ENCODE results near the gene SRGAP1.
"Not testable (repeated sequence)": the region's sequence is repeated elsewhere in the genome, so short reads cannot be mapped to it uniquely, and the experiment has no call there.

SRGAP1 gene

DNA sequence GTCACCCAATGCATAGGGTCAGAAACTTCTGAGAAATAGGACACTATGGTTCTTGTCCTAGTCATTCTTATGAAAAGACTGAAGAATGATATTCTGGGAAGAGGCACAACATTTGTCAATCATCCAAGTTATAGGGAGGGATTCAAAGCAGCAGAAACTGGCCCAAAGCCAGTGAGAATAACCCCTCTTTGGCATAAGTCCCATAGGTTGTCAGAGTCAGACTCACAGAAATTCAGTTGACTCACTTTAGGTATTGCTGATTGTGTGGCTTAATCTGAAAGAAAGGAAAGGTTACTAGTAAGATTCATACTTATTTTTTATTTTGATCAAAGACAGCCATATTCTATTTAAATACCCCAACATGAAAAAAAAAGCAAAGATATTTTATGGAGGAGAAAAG is 151.0 kb downstream of the SRGAP1 start:
- Histone ChIP-seq H3K27me3 (ENCODE audit: low read depth) (no peaks in the 10 kb centered on the region), H3K4me1 (peaks cover 4% of the 10 kb centered on the region), H3K4me3 (no peak overlapping the region), H3K36me3 (replicated peaks) (no peaks in the 10 kb centered on the region), H3K9me3 (no peaks in the 10 kb centered on the region)
- DNase-seq (ENCODE audit: low spot score in 2 of 2) = no peak
- in situ Hi-C loops (cut with MboI; ENCODE audit: low sequenced_read_pairs) = no loop called here

DNA sequence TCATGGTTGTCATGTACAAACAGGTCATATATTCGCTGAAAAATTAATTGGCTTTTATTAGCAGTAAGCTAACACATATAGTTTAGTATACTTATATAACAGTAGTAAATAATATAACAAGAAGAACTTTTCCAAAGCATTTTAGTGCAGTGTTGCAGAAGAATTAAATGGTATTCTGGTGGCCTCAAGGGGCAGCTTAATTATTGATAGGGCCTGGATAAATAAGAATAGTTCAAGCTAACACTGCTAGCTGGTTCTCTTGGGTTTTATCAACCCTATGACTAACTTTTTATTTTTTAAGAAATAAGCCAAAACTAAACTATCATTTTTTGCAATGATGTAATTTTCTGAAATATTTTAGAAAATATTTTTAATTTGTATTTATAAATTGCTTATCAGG is 152.1 kb downstream of the SRGAP1 start:
- no peaks in the 10 kb centered on the region for H3K9me3 ChIP-seq
- no peak for DNase-seq (ENCODE audit: low spot score in 2 of 2)
- no peak overlapping the region for H3K4me3 ChIP-seq
- H3K36me3 ChIP-seq (replicated peaks) = no peaks in the 10 kb centered on the region
- peaks cover 4% of the 10 kb centered on the region for H3K4me1 ChIP-seq
- in situ Hi-C loops (cut with MboI; ENCODE audit: low sequenced_read_pairs) = no loop called here
- no peaks in the 10 kb centered on the region for H3K27me3 ChIP-seq (ENCODE audit: low read depth)

DNA sequence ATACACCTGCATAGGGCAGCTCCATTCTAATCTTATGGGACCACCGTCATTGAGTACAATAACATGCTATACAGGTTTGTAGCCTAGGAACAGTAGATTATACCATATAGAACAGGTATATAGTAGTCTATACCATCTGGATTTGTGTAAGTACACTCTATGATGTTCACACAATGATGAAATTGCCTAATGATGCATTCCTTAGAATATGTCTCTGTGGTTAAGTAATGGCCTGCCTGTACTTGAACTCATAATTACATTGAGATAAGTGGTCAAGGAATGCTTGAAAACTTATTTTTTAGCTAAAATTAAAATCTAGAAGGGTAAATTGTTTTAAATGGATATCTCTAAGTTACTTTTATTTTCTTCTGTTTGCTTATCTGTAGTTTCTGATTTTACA is 152.7 kb downstream of the SRGAP1 start:
- Histone ChIP-seq H3K9me3 (no peaks in the 10 kb centered on the region), H3K27me3 (ENCODE audit: low read depth) (no peaks in the 10 kb centered on the region), H3K4me3 (no peak overlapping the region), H3K36me3 (replicated peaks) (no peaks in the 10 kb centered on the region), H3K4me1 (peaks cover 4% of the 10 kb centered on the region)
- no peak for DNase-seq (ENCODE audit: low spot score in 2 of 2)
- in situ Hi-C loops (cut with MboI; ENCODE audit: low sequenced_read_pairs) = no loop called here

DNA sequence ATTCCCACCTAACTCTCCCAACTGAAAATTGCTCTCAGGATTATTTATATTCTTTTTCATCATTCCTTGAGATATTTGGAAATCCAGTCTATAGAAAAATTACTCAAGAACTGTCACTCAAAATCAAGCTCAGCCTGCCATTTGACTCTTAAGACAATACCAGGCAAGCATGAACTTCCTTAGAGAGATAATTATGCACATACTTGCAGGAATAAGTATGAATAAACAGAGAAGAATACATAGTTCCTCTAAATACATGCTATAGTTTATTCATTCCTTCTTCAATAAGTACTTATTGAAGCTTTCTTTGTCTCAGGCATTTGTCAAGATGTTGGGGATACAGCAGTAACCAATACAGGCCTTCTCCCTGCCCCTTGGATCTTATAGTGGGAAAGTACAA is 154.1 kb downstream of the SRGAP1 start:
- Histone ChIP-seq H3K36me3 (replicated peaks) (no peaks in the 10 kb centered on the region), H3K9me3 (no peaks in the 10 kb centered on the region), H3K27me3 (ENCODE audit: low read depth) (no peaks in the 10 kb centered on the region), H3K4me3 (no peak overlapping the region), H3K4me1 (no peaks in the 10 kb centered on the region)
- no peak for DNase-seq (ENCODE audit: low spot score in 2 of 2)
- in situ Hi-C loops (cut with MboI; ENCODE audit: low sequenced_read_pairs) = no loop called here

DNA sequence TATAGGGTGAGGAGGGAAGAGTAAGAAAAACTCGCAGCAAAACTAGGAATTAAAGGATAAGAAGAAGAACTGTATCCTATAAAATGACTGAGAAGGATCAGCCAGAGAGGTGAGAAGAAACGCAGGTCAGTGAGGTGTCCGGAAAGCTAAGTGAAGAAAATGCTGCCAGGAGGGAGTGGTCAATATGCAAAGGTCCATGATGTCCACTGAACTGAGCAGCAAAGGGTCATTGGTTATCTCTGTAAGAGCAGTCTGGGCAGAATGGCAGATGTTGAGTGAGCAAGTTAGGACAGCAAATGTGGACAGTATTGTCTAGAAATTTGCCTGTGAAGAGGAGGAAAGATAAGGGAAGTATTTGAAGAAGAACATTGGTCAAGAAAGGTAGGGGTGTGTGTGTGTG is 155.4 kb downstream of the SRGAP1 start:
- Histone ChIP-seq H3K36me3 (replicated peaks) (no peaks in the 10 kb centered on the region), H3K9me3 (no peaks in the 10 kb centered on the region), H3K4me1 (no peaks in the 10 kb centered on the region), H3K4me3 (no peak overlapping the region), H3K27me3 (ENCODE audit: low read depth) (no peaks in the 10 kb centered on the region)
- DNase-seq (ENCODE audit: low spot score in 2 of 2) = no peak
- in situ Hi-C loops (cut with MboI; ENCODE audit: low sequenced_read_pairs) = no loop called here

DNA sequence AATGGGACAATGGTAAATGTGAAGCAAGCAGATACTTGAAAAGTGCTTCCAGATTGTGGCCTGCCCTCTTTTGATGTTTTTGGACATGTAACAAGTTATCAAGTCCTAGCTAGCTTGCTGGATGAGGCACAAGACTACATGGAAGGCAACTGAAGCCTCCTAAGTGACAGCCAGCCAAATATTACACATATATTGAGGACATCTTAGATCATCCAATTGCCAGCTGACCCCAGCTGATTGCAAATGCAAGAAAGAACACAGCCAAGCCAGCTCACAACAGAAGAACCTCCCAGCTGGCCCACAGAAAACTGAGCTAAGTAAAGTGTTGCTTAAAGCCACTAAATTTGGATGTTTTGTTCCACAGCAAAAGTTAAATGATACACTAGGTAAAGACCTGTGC is 156.9 kb downstream of the SRGAP1 start:
- Histone ChIP-seq H3K4me1 (no peaks in the 10 kb centered on the region), H3K4me3 (no peak overlapping the region), H3K9me3 (no peaks in the 10 kb centered on the region), H3K27me3 (ENCODE audit: low read depth) (no peaks in the 10 kb centered on the region), H3K36me3 (replicated peaks) (no peaks in the 10 kb centered on the region)
- in situ Hi-C loops (cut with MboI; ENCODE audit: low sequenced_read_pairs) = no loop called here
- no peak for DNase-seq (ENCODE audit: low spot score in 2 of 2)

DNA sequence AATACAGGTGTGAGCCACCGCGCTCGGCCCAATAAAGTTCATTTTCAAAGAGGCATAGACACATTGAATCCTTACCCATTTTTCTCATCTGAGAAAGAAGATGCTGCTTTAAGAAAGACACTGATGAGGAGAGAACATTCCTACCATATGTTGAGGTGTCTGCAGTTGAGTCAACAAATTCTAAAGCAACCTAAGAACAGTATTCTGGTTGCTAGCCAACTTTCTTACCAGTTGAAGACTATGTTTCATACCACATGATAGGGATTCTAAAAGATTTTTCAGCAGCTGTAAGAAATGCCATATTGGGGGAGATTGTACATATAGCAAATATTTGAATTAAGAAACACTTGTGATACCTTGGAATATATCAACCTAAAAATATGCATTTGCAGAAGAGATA is 160.1 kb downstream of the SRGAP1 start:
- H3K27me3 ChIP-seq (ENCODE audit: low read depth) = no peaks in the 10 kb centered on the region
- 0 out of 2 replicates have a peak, but pooled peaks cover 2% of the 10 kb centered on the region for H3K9me3 ChIP-seq
- H3K4me1 ChIP-seq = peaks cover 19% of the 10 kb centered on the region
- no peak for DNase-seq (ENCODE audit: low spot score in 2 of 2)
- in situ Hi-C loops (cut with MboI; ENCODE audit: low sequenced_read_pairs) = no loop called here
- no peaks in the 10 kb centered on the region for H3K36me3 ChIP-seq (replicated peaks)
- H3K4me3 ChIP-seq = no peak overlapping the region

DNA sequence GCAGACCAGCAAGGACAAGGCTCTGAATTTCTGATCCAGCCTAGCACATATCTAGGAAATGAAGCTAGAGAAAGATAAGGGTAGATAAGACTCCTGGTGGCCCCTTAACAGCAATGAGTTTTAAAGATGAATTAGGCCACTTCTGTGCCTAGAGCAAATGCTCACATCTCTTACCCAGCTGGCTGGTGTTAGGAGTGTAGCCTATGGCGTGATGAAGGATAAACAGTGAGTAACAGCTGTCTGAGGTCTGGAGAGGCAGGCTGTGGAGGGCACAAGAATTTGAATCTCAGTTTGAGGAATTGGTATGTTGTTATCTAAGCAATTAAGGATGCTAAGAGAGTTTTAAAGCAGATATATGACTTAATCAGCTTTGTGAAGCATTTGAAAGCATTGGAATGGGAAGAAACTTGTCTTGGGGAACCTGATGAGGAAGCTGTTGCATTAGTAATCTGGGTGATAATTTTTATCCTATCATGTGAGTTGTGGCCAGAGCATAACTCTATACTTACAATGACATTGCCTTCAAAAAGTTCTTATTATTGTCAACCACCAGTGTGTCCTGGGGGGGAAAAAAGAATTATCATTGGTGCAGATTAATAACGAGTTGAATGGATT is 161.8 kb downstream of the SRGAP1 start:
- Histone ChIP-seq H3K4me1 (peaks cover 19% of the 10 kb centered on the region), H3K27me3 (ENCODE audit: low read depth) (no peaks in the 10 kb centered on the region), H3K9me3 (0 out of 2 replicates have a peak, but pooled peaks cover 2% of the 10 kb centered on the region), H3K36me3 (replicated peaks) (no peaks in the 10 kb centered on the region), H3K4me3 (no peak overlapping the region)
- no peak for DNase-seq (ENCODE audit: low spot score in 2 of 2)
- in situ Hi-C loops (cut with MboI; ENCODE audit: low sequenced_read_pairs) = no loop called here

DNA sequence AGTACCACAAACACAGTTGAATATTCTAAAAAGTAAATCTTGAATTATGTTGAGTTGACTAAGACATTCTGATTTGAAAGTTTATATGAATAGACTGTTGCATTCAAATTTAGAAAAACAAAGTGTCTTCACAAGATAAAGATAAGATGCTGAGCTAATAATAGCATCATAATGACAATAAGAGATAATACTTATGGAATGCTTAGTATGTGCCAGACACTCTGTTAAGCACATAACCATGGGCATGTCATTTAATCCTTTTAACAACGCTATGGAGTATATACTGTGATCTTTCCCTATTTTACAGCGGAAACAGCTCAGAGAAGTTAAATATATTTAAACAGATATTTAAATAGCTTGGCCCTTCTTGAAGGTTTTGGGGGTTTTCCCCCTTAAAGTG is 163.4 kb downstream of the SRGAP1 start:
- Histone ChIP-seq H3K27me3 (ENCODE audit: low read depth) (no peaks in the 10 kb centered on the region), H3K4me1 (peaks cover 19% of the 10 kb centered on the region), H3K36me3 (replicated peaks) (no peaks in the 10 kb centered on the region), H3K9me3 (0 out of 2 replicates have a peak, but pooled peaks cover 2% of the 10 kb centered on the region), H3K4me3 (no peak overlapping the region)
- in situ Hi-C loops (cut with MboI; ENCODE audit: low sequenced_read_pairs) = no loop called here
- DNase-seq (ENCODE audit: low spot score in 2 of 2) = peak in 1 of 2 experiments; percentile 61

DNA sequence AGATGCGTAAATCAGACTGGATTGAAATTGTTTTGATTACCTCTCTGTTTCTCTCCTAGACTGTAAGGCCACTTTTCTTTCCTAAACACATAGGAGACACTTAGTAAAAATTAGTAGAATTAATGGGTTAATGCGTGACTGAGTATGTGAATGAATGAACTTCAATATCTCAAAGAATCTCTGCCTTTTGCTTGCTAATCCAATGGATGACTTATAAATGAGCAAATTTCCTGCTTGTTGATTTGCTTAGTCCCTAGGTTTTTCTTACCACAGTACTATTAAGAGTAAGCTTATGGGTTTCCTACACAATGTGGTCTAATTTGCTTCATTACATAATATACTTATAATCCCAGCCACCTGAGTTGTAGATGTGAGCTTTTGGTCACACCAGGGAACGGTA is 164.1 kb downstream of the SRGAP1 start:
- Histone ChIP-seq H3K4me1 (peaks cover 19% of the 10 kb centered on the region), H3K4me3 (no peak overlapping the region), H3K36me3 (replicated peaks) (no peaks in the 10 kb centered on the region), H3K9me3 (0 out of 2 replicates have a peak, but pooled peaks cover 2% of the 10 kb centered on the region), H3K27me3 (ENCODE audit: low read depth) (no peaks in the 10 kb centered on the region)
- in situ Hi-C loops (cut with MboI; ENCODE audit: low sequenced_read_pairs) = no loop called here
- DNase-seq (ENCODE audit: low spot score in 2 of 2) = peak in 1 of 2 experiments; percentile 22

DNA sequence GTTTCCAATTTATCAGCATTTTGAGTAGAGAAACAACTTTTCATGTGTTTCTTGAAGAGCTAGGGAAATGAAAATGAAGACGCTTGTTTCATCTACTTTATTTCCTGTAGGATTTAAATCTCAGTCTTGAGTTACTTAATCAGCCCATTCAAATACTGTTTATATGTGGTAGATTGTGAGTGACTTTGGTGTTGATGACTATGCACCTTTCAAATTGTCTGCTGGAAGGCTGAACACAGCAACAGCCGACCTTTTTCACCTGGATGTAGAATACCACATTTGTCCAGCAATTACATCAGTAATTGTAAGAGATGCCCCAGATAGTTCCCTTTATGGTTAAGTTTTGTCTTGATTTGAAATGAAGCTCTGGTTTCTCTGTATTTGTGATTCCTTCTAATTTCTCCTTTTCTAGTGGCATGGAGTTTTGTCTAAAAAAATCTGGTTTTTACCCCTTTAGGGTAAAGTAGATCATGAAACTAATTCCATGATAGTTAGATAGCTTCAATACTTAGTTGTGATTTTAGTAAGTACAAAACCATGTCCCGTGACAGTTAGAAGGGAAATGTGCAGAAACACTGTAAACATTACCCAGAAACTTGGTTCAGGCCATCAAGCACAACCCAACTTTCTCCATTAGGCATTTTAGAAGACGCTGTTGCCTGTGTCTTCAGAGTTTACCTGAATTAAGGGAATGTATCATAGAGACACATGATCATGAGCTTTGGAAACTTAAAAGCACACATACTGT is 165.0 kb downstream of the SRGAP1 start:
- DNase-seq (ENCODE audit: low spot score in 2 of 2) = no peak
- Histone ChIP-seq H3K36me3 (replicated peaks) (no peaks in the 10 kb centered on the region), H3K4me1 (peaks cover 19% of the 10 kb centered on the region), H3K9me3 (0 out of 2 replicates have a peak, but pooled peaks cover 2% of the 10 kb centered on the region), H3K4me3 (no peak overlapping the region), H3K27me3 (ENCODE audit: low read depth) (no peaks in the 10 kb centered on the region)
- in situ Hi-C loops (cut with MboI; ENCODE audit: low sequenced_read_pairs) = no loop called here

DNA sequence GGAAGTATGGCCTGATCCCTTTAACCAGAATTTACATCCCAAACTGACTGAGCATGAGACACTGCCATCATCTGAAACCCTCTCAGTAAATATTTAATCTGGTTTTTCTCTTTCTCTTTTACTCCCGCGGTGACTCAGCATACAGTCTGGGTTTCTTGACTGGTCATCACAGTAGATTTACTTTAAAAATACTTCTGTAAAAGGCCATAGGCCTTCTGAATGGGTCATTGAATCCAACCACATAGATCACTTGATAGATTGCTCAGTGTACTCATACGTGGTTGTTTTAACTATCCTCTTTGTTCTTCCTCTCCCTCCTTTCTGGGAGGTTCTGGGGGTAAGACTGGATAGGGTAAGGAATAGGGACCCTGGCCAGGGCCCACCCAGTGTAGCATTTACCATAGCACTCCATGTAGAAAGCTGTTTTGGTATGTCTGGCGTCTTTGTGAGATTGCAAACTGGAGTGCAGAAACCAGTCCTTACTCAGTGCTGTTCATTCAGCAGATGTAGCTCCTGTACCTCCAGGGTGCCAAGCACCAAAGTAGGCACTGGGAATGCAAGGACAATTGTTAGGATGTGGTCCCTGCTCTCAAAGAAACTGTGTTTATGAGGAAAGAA is 165.7 kb downstream of the SRGAP1 start:
- in situ Hi-C loops (cut with MboI; ENCODE audit: low sequenced_read_pairs) = no loop called here
- Histone ChIP-seq H3K9me3 (0 out of 2 replicates have a peak, but pooled peaks cover 2% of the 10 kb centered on the region), H3K4me3 (no peak overlapping the region), H3K27me3 (ENCODE audit: low read depth) (no peaks in the 10 kb centered on the region), H3K4me1 (peaks cover 19% of the 10 kb centered on the region), H3K36me3 (replicated peaks) (no peaks in the 10 kb centered on the region)
- DNase-seq (ENCODE audit: low spot score in 2 of 2) = no peak

DNA sequence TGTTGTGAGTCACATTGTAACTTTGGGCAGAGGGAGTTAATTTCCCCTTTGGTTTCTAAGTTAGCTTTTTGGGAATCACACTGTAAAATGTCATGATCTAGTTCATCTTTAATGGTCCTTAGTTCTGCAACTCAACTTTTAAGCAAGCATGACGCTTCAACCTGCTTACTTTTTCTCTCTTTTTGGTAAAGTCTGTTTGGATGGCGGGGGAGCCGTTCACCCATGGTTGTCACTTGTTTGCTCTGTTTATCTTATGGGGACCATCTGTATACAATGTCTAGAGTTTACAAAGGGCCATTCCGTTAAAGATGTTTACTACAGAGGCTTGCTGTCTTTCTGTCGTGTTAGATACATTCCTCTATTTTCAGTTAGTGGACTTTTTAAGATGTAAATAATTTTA is 172.0 kb downstream of the SRGAP1 start:
- Histone ChIP-seq H3K9me3 (no peaks in the 10 kb centered on the region), H3K36me3 (replicated peaks) (no peaks in the 10 kb centered on the region), H3K4me1 (peaks cover 5% of the 10 kb centered on the region; the same call in 1 of the 2 replicates), H3K27me3 (ENCODE audit: low read depth) (no peaks in the 10 kb centered on the region), H3K4me3 (no peak overlapping the region)
- no peak for DNase-seq (ENCODE audit: low spot score in 2 of 2)
- in situ Hi-C loops (cut with MboI; ENCODE audit: low sequenced_read_pairs) = no loop called here

DNA sequence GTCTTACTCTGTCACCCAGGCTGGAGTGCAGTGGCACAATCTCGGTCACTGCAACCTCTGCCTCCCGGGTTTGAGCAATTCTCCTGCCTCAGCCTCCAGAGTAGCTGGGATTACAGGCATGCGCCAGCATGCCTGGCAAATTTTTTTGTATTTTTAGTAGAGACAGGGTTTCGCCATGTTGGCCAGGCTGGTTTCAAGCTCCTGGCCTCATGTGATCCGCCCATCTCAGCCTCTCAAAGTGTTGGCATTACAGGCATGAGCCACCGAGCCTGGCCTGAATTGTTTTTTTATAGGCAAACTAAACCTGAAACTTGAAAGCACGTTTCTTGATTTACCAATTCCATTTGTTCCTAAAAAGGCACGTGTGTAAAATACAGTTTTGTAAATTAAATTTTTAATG is 173.6 kb downstream of the SRGAP1 start:
- in situ Hi-C loops (cut with MboI; ENCODE audit: low sequenced_read_pairs); H3K4me1 ChIP-seq; DNase-seq (ENCODE audit: low spot score in 2 of 2); H3K9me3 ChIP-seq; H3K36me3 ChIP-seq (replicated peaks); H3K27me3 ChIP-seq (ENCODE audit: low read depth); H3K4me3 ChIP-seq: not testable (repeated sequence)

Data from HAP-1 (cell line).